Right lung (tissue), 5 donors: ENCODE results near the gene TAAR1. TPM values are rescaled to one million over a fixed set of nuclear protein-coding genes. Genes with fewer than 3 reads are reported as not detected.

Experiments used
- polyA plus RNA-seq, 5 donors: library from polyadenylated mRNA; unstranded; fragments of 120-200 nt; gene quantifications; one replicate each; pipeline versions ENCODE4 v1.2.1 to v1.2.3, GENCODE V29; 2013; ENCODE audit warnings: inconsistent platforms in 1 of 5, low replicate concordance in 1 of 5; ENCODE audit not compliant: insufficient read length in 5 of 5, insufficient read depth in 1 of 5

TAAR1 gene
- polyA plus RNA-seq, 5 donors = 0.21 TPM; not detected in 4

Other genes with a start within 250 kb of the TAAR1 start
- 10 to 100 TPM; 41.9 to 73.5 (median 62.6) TPM for gene STX7, start 146.1 kb downstream of the TAAR1 start, polyA plus RNA-seq
- not detected for gene TAAR9, start 120.9 kb downstream of the TAAR1 start, polyA plus RNA-seq
- not detected for gene TAAR8, start 106.5 kb downstream of the TAAR1 start, polyA plus RNA-seq
- not detected for gene TAAR6, start 88.9 kb downstream of the TAAR1 start, polyA plus RNA-seq
- gene TAAR5, start 69.4 kb downstream of the TAAR1 start, polyA plus RNA-seq = not detected
- not detected for gene TAAR2, start 34.9 kb downstream of the TAAR1 start, polyA plus RNA-seq
- gene VNN1, start 54.9 kb upstream of the TAAR1 start, polyA plus RNA-seq = under 1 TPM; 0.24 to 0.46 (median 0.34) TPM
- gene VNN2, start 98.7 kb upstream of the TAAR1 start, polyA plus RNA-seq = 1 to 10 TPM; 1.0 to 2.2 (median 1.3) TPM
- 10 to 100 TPM; 19.1 to 29.1 (median 26.7) TPM for gene SLC18B1, start 139.5 kb upstream of the TAAR1 start, polyA plus RNA-seq
- gene RPS12, start 155.4 kb upstream of the TAAR1 start, polyA plus RNA-seq = 1,000 to 10,000 TPM; 2,221 to 2,751 (median 2,468) TPM